Left ventricle myocardium inferior (tissue), 1 donor: ENCODE results near the gene CCDC6. TPM values are rescaled to one million over a fixed set of nuclear protein-coding genes. Genes with fewer than 3 reads are reported as not detected.
"Not testable (repeated sequence)": the region's sequence is repeated elsewhere in the genome, so short reads cannot be mapped to it uniquely, and the experiment has no call there.

Experiments
- DNase-seq: peaks from one replicate; pipeline ENCODE4 v3.0.0-alpha.2; 2020
- H3K27ac ChIP-seq: fragments of 200-600 bp; replicated peaks from 2 replicates; pipeline ENCODE4 v1.8.0; 2021
- H3K27me3 ChIP-seq: fragments of 200-600 bp; 2 replicates; pipeline ENCODE4 v1.8.0; 2021; ENCODE audit warnings: low read depth
- H3K36me3 ChIP-seq: fragments of 200-600 bp; 2 replicates; pipeline ENCODE4 v1.8.0; 2021
- H3K4me1 ChIP-seq: fragments of 200-600 bp; 2 replicates; pipeline ENCODE4 v1.8.0; 2021
- H3K4me3 ChIP-seq: fragments of 200-600 bp; 2 replicates; pipeline ENCODE4 v1.8.0; 2021; ENCODE audit warnings: mild to moderate bottlenecking, moderate library complexity
- H3K9me3 ChIP-seq: fragments of 200-600 bp; replicated peaks from 2 replicates; pipeline ENCODE4 v1.8.0; 2021
- intact Hi-C: fragments of 100-400 bp; cut with micrococcal nuclease; formaldehyde crosslinking; loops from one replicate; pipeline ENCODE4 v1.11.0; 2022
- total RNA-seq: library from RNA; stranded (reverse); fragmentation: NEBNext Ultra II Directional; extraction: Animal tissue kit (Norgen Biotek cat#: 25700); gene quantifications from one replicate; pipeline ENCODE4 v1.2.1, GENCODE V29; 2021
- TF ChIP-seq, protein P1 (sequence below): fragments of 200-600 bp; IDR thresholded peaks from 2 replicates; pipeline ENCODE4 v1.8.0; 2021; ENCODE audit warnings: antibody characterized with exemption, mild to moderate bottlenecking, borderline replicate concordance
- donor health status: DM: no; HTN: yes; CAD: no; lungs with severe emphysema.

The CCDC6 gene
- total RNA-seq, 1 donor from 2014 or later = 16.4 TPM

- H3K4me1 ChIP-seq, intact Hi-C loops, H3K27ac ChIP-seq, H3K4me3 ChIP-seq, H3K27me3 ChIP-seq, H3K9me3 ChIP-seq, DNase-seq: not testable (repeated sequence)
- H3K36me3 ChIP-seq = peaks cover 17% of the 10 kb centered on the region
These were observed 119.3 kb downstream of the CCDC6 start for GRCh38 chr10:59787032-59787431.

DNA sequence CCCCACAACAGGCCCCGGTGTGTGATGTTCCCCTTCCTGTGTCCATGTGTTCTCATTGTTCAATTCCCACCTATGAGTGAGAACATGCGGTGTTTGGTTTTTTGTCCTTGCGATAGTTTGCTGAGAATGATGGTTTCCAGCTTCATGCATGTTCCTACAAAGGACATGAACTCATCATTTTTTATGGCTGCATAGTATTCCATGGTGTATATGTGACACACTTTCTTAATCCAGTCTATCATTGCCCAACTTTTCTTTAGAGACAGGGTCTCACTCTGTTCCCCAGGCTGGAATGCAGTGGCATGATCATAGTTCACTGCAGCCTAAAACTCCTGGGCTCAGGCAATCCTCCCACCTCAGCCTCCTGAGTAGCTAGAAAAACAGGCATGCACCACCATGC is 120.9 kb downstream of the CCDC6 start:
- H3K36me3 ChIP-seq, H3K9me3 ChIP-seq, intact Hi-C loops, H3K27ac ChIP-seq, H3K27me3 ChIP-seq, DNase-seq, H3K4me3 ChIP-seq, H3K4me1 ChIP-seq: not testable (repeated sequence)

DNA sequence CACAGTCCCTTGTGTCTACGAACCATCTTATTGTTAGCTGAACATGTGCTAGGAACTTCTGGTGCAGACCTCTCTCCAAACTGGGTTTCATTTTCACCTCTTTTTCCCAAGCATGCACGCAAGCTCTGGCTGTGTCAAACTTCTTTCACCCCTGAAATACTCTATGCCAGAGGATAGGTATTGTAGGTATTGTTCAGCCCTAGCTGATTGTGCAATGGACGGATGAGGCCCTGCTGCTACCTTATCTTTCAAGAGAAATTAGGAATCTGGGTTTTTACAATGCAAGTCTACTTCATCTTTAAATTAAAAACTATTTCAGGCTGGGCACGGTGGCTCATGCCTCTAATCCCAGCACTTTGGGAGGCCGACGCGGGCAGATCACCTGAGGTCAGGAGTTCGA is 124.8 kb downstream of the CCDC6 start:
- Histone ChIP-seq H3K27ac (no peak overlapping the region), H3K9me3 (no peaks in the 10 kb centered on the region), H3K4me3 (no peak overlapping the region), H3K36me3 (no peaks in the 10 kb centered on the region), H3K4me1 (no peaks in the 10 kb centered on the region), H3K27me3 (no peaks in the 10 kb centered on the region)
- TF ChIP-seq, protein P1, sequence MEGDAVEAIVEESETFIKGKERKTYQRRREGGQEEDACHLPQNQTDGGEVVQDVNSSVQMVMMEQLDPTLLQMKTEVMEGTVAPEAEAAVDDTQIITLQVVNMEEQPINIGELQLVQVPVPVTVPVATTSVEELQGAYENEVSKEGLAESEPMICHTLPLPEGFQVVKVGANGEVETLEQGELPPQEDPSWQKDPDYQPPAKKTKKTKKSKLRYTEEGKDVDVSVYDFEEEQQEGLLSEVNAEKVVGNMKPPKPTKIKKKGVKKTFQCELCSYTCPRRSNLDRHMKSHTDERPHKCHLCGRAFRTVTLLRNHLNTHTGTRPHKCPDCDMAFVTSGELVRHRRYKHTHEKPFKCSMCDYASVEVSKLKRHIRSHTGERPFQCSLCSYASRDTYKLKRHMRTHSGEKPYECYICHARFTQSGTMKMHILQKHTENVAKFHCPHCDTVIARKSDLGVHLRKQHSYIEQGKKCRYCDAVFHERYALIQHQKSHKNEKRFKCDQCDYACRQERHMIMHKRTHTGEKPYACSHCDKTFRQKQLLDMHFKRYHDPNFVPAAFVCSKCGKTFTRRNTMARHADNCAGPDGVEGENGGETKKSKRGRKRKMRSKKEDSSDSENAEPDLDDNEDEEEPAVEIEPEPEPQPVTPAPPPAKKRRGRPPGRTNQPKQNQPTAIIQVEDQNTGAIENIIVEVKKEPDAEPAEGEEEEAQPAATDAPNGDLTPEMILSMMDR = no peak
- DNase-seq = no peak
- intact Hi-C loops = no loop called here

GRCh38 chr10:59779756-59780533 is 126.4 kb downstream of the CCDC6 start:
- intact Hi-C loops = no loop called here
- Histone ChIP-seq H3K4me3 (no peak overlapping the region), H3K27ac (no peak overlapping the region), H3K4me1 (no peaks in the 10 kb centered on the region), H3K9me3 (no peaks in the 10 kb centered on the region), H3K36me3 (no peaks in the 10 kb centered on the region), H3K27me3 (no peaks in the 10 kb centered on the region)
- no peak for DNase-seq
- TF ChIP-seq, protein P1 = no peak

GRCh38 chr10:59774451-59774850 is 131.9 kb downstream of the CCDC6 start:
- intact Hi-C loops = no loop called here
- Histone ChIP-seq H3K27ac (no peak overlapping the region), H3K4me3 (no peak overlapping the region), H3K9me3 (no peaks in the 10 kb centered on the region), H3K36me3 (no peaks in the 10 kb centered on the region), H3K4me1 (no peaks in the 10 kb centered on the region), H3K27me3 (no peaks in the 10 kb centered on the region)
- no peak for DNase-seq
- TF ChIP-seq, protein P1 = no peak

GRCh38 chr10:59773088-59773487 is 133.3 kb downstream of the CCDC6 start:
- H3K9me3 ChIP-seq = no peaks in the 10 kb centered on the region
- H3K36me3 ChIP-seq = no peaks in the 10 kb centered on the region
- no peaks in the 10 kb centered on the region for H3K4me1 ChIP-seq
- no peak overlapping the region for H3K4me3 ChIP-seq
- DNase-seq = no peak
- no peak overlapping the region for H3K27ac ChIP-seq
- no peaks in the 10 kb centered on the region for H3K27me3 ChIP-seq
- TF ChIP-seq, protein P1 = no peak
- intact Hi-C loops = no loop called here
